CD1c-positive myeloid dendritic cell (primary cell): Measurements from ENCODE around the gene WNK1.
A peak's percentile ranks its signal among the peaks of the same experiment; 100 is the strongest.
"Not testable (repeated sequence)": the region's sequence is repeated elsewhere in the genome, so short reads cannot be mapped to it uniquely, and the experiment has no call there.

Experiments used
- DNase-seq: peaks from one replicate; pipeline ENCODE4 v3.0.0-alpha.2; 2016; ENCODE audit errors: extremely low spot score

The WNK1 gene

GRCh38 chr12:749751-750270 lies 2.6 kb upstream of the WNK1 start:
- DNase-seq: no peak

DNA sequence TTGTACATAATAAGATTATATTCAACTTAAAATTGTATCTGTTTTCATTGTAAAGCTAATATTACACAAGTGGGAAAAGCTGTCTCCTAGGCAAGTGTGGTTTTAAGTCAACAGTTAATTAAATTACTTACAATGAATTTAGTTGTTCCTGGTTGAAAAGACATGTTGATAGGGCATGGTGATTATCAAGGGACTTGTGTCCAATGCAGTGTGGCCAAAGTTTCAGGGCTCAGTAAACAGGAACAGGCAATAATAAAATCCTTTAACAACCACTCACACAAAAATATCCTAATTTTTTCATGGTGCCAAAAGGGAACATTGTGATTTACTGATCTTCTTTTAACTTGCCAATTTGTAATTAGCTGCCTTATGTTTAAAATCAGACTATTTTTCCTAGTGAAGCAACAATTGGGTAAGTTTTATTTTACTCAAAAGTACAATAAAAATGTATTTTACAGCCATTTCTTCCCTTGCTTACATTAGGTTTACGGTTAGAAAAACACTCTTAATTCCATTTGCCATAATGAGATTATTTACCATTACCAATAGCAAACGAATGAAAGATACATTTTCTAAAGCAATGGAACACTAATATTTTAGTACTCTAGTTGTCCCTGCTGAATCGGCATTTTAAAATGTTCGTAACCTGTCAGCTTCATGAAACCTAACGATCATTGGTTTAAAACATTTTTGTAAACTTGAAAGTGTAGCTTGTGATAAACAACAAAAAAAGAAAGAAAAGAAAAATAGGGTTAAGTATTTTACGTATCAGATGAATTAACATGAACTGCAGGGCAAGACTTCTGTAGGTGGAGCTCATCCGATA lies 1.8 kb upstream of the WNK1 start:
- no peak for DNase-seq

GRCh38 chr12:751192-751998 lies 984 bp upstream of the WNK1 start:
- DNase-seq: peak; percentile 94

DNA sequence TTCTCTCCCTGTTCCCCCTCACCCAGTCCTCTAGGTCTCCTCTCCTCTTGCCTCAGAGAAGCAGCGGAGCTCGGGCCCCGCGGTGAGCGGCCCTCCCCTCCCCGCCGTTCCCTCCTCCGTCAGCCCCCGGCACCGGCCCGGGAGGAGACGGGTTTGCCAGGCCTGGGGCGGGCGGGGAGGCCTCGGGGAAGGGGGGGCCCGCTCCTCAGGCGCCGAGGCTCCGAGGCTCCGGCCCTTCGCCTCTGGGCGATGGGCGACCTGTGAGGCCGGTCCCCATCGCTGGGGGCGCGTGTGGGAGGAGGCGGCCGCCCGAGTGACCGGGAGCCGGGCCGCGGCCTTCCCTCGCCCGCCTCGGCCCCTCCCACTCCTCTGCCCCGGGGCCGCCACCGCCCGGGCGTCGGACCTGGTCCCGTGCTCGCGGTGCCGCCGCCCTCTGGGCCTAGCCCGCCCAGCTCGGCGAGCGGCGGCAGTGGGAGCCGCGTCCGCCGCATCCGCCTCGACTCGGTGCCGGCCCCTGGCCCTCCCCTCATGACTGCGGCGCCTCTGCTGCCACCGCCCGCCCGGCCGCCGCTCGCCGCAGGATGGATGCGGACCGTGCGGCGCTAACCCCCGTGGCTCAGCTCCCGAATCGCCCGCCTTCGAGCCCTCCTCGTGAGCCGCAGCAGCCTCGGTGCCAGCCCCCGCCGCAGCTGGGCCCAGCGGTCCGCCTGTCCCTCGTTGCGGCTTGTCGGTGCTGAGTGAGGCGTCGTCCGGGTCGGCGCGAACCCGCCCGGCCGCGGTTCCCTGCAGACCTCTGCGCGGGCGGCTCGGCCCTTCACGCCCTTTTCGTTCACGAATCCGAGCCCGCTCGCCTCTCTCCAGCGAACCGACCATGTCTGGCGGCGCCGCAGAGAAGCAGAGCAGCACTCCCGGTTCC lies 574 bp downstream of the WNK1 start:
- peak; percentile 53 for DNase-seq

- DNase-seq: peak; percentile 48
Observed at GRCh38 chr12:753611-754472, 1.5 kb downstream of the WNK1 start.

DNA sequence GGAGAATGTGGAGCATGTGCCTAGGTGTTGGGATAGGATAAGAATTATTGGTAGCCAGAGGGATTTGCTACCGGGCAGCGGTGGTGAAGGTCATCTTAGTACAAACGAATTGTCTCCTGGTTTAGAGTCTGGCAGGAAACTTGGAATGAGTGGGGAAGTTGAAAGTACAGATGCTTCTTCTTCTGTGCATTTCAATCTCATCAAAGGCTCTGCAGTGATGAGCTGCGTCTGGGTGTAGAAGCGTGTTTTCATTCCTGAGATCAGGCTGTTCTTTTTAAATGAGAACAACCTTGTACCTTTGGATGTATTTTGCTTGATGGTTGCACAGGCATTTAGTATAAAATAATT lies 2.1 kb downstream of the WNK1 start:
- DNase-seq: peak; percentile 37

DNA sequence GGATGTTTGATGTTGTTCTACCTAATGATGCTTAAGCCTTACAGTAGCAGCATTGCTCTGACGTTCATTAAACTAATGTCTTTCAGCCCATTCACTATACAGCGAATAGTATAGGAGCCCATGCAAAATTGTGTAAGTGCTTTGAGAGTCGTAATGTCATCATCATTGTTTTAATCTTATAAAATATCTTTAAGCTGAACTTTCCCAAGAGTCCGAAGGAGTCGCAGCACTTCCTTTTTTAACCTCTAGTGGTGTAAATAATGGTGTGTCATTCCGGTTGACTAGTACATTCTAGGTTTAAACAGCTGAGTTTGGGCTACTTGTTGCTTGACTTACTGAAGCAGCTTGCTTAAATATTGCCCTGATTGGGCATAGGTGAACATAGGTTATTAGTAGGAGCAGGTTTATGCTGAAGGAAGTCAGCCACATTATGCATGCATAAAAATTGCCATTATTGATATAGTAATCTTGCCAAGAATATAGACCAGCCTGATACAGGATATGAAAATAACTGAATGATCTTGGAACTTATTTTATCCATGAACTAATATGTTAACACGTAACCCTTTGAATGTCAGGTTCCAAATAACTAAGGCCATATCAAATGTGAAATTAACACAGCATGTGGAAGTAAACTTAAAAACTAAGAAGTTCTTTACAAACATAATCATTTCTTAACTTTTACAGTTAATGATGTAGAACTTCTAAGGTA lies 2.6 kb downstream of the WNK1 start:
- peak; percentile 82 for DNase-seq

DNA sequence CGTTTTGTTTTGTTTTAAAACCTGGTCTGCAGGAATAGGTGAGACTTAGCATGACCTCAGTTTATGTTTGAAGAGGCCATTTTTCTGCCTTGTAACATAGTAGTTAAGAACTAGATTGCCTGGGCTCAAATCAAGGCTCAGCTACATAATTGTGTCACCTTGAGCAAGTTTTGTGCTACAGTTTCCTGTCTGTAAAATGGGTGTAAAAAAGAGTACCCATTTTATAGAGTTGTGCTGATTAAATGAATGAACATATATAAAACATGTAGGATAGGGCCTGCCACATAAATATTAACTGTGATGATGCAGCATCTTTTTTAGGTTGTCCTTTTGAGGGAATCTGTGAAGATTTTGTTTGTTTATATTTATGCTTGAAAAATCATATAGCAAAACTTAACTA lies 7.2 kb downstream of the WNK1 start:
- no peak for DNase-seq

DNA sequence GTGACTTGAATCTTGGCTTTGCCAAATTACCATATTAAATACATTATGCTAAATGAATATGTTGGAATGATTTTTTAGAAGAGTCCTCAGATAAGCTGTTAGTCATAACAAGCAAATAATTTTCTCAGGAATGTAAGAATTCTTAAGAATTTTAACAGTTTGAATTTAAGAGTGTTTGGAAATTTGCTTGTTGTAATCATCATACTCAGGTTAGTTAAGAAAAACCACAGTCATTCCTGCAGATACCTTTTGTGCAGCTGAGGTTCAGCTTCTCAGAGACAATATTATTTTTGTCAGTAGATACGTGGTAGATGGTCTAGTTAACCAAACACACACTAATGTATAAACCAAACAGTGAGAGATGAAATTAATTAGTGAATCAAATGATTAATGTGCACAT lies 8.9 kb downstream of the WNK1 start:
- DNase-seq: no peak

DNA sequence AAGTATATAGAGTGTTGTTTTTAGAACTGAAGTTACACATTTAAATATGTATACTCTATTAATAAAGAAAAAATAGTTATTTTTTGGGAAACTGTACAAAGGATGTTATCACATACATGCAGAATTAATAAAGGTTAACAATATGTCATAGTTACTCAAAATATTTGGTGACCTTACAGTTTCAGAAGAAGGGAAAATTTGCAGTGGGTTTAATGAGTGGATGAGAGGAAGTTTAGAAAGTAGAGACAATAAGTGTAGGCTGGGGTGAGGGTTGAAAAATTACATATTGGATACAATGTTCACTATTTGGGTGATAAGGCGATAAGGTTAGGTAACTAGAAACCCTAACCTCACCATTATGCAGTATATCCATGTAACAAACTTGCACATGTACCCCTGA lies 13.5 kb downstream of the WNK1 start:
- DNase-seq: no peak

DNA sequence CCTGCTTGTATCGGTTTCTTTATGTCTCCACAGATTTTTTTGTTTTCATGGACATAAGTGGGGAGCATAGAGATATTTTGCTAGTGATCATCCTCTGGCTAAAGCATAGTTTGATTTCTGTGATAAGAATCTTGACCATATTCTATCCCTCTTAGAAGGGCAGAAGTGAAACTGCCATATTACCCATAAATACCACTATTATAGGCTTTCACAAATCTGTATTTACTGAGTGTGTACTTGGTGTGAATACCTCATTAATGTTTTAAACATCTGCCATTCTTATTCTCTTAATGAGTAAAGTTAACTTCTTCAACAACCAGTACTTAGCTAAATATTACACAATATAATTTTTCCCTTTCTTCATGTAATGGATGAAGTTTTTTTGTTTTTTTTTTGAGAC lies 16.1 kb downstream of the WNK1 start:
- DNase-seq: peak; percentile 25

GRCh38 chr12:770479-770878 lies 18.1 kb downstream of the WNK1 start:
- peak; percentile 29 for DNase-seq

- DNase-seq: no peak
Observed at GRCh38 chr12:772056-772697, 19.8 kb downstream of the WNK1 start.

DNA sequence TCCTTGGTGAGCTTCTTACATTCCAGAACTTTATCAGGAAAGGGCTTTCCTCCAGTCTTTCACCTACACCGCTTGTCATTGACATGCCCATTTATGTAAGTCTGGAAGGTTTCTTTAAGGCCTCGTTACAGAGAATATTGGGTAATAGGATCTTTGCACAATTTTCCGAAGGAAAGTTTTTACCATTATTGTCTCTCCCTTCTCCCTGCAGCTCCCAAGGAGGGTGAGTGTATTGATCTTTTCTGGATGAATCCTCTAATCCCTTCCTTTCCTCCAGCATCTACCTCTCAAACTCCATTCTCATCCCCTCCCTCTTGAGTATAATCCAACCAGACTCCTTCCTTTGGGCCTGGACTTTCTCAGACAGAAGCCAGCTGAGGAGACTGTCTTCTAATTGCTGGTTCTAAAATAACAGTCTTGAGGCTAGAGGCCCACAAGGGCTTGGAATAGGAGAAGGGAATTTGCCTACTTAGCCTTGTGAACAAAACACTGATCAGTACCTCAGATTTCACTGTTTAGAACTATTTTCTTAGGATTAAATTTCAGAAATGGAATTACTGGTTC lies 21.8 kb downstream of the WNK1 start:
- no peak for DNase-seq

DNA sequence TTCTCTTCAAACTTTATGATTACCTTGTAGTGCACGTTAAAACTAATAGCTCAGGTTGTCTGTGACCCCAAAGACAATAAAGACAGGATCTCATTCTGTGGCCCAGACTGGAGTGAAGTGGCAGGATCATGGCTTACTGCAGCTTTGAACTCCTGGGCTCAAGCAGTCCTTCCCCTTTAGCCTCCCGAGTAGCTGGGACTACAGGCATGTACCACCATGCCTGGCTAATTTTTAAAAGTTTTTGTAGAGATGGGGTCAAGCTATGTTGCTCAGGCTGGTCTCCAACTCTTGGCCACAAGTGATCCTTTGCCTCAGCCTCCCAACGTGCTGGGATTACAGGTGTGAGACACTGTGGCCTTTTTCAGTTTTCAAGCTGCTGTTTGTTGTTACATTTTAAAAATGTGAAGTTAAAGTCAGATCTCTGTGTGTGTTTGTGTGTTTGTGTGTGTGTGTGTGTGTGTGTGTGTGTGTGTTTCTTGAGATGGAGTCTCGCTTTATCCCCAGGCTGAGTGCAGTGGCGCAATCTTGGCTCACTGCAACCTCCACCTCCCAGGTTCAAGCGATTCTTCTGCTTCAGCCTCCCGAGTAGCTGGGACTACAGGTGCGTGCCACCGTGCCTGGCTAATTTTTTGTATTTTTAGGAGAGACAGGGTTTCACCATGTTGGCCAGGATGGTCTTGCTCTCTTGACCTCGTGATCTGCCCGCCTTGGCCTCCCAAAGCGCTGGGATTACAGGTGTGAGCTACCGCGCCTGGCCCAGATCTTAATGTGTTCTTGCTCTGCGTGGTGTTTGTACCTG lies 23.8 kb downstream of the WNK1 start:
- not testable (repeated sequence) for DNase-seq

GRCh38 chr12:776772-777373 lies 24.5 kb downstream of the WNK1 start:
- not testable (repeated sequence) for DNase-seq

DNA sequence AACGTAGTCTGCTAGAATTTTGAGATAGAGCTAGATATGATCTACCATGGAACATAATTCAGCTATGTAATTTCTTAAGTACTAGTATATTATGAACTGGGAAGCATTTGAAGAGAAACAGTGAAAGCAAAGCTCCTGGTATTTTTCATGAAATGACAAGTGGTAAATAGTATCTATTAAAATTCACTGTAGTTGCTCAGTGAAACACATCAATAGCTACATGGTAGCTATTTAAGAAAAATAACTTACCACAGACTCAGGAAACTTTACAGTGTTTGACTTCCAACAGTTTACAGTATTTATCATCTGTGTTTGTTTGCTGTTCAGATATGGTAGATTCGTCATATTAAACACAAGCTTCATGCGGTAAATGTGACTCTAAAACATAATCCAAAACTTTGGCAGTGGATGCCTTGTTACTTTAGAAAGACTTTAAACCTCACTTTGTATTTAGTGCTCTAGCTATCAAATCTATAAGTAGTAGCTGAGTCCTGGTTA lies 25.2 kb downstream of the WNK1 start:
- DNase-seq: no peak

DNA sequence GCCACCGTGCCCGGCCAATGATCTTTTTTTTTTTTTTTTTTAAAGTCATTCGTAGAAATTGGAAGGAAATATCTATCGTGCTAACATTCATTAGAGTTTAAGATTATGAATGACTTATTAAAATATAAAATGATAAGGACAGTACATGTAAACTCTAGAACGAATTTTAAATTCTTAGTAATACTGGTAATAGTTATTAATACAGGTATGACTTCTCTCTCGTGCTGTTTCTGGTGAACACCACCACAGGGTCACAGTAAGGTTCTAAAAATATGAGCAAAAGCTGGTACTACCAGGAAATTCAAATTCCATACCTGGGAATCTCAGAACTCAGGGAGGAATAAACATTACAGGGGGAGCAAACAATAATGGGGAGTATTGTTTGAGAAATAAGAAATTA lies 26.2 kb downstream of the WNK1 start:
- DNase-seq: no peak
